Muscle layer of duodenum (tissue), 2 donors: Measurements from ENCODE around the gene ZNF565.

ENCODE experiments used
- H3K27ac ChIP-seq: one replicate; pipeline ENCODE4 v1.7.0; 2013; ENCODE audit warnings: mild to moderate bottlenecking, low read length
- H3K27me3 ChIP-seq: one replicate; pipeline ENCODE4 v1.7.0; 2013; ENCODE audit warnings: low read depth, mild to moderate bottlenecking, control low read depth, low read length
- H3K36me3 ChIP-seq, 2 donors: one replicate each; pipeline ENCODE4 v1.7.0; 2013; ENCODE audit warnings: low read length in 2 of 2, control low read depth in 1 of 2, mild to moderate bottlenecking in 1 of 2; ENCODE audit not compliant: insufficient read depth in 2 of 2, control insufficient read depth in 1 of 2
- H3K4me1 ChIP-seq, 2 donors: one replicate each; pipeline ENCODE4 v1.7.0; 2013; ENCODE audit warnings: low read length in 2 of 2, mild to moderate bottlenecking in 2 of 2, control low read depth in 1 of 2, moderate library complexity in 1 of 2; ENCODE audit not compliant: insufficient read depth in 2 of 2, control insufficient read depth in 1 of 2
- H3K4me3 ChIP-seq, 2 donors: one replicate each; pipeline ENCODE4 v1.7.0; 2013; ENCODE audit warnings: low read length in 2 of 2, low read depth in 1 of 2, mild to moderate bottlenecking in 1 of 2
- H3K9me3 ChIP-seq, 2 donors: one replicate each; pipeline ENCODE4 v1.7.0; 2013; ENCODE audit warnings: low read length in 2 of 2, control low read depth in 1 of 2, mild to moderate bottlenecking in 1 of 2; ENCODE audit not compliant: control insufficient read depth in 1 of 2
- donor health status: healthy.

Gene ZNF565

GRCh38 chr19:36214386-36215275 is at the start of gene ZNF565, which contains the start of gene ZNF146:
ZNF565 (minus strand) TSS chr19:36214665; CDS start chr19:36201985, 12,680 bp downstream.
ZNF146 (plus strand) TSS chr19:36215106; CDS start chr19:36236441, 21,335 bp downstream.
- Histone ChIP-seq H3K4me3 (peak within 1 kb of the TSS; percentile 77 to 99), H3K4me1 (peaks cover 0 to 16% of the 10 kb centered on the region in 2 donors), H3K27me3 (no peaks in the 10 kb centered on the region), H3K27ac (peak within 1 kb of the TSS; percentile 98), H3K9me3 (no peaks in the 10 kb centered on the region), H3K36me3 (peaks cover 0 to 4% of the 10 kb centered on the region in 2 donors)

DNA sequence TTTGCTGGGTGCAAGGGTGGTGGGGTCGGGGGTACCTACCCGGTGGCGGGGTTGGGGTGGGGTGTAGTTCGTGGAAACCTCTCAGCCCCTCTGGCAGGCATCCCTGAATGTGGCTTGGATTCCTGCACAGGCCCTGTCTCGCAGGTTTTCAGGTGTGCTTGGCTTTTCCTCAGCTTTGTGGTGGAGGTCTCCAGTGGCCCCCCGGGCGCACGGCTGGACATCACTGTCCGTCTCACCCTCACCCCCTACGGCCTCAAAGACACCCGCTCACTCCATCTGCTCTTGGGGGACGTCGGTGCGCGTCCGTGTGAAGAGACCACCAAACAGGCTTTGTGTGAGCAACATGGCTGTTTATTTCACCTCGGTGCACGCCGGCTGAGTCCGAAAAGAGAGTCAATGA is 44.7 kb upstream of the ZNF565 start:
- Histone ChIP-seq H3K9me3 (peaks cover 0 to 7% of the 10 kb centered on the region in 2 donors), H3K4me1 (no peaks in the 10 kb centered on the region), H3K36me3 (no peaks in the 10 kb centered on the region), H3K27me3 (no peaks in the 10 kb centered on the region), H3K27ac (no peak overlapping the region), H3K4me3 (no peak overlapping the region)

DNA sequence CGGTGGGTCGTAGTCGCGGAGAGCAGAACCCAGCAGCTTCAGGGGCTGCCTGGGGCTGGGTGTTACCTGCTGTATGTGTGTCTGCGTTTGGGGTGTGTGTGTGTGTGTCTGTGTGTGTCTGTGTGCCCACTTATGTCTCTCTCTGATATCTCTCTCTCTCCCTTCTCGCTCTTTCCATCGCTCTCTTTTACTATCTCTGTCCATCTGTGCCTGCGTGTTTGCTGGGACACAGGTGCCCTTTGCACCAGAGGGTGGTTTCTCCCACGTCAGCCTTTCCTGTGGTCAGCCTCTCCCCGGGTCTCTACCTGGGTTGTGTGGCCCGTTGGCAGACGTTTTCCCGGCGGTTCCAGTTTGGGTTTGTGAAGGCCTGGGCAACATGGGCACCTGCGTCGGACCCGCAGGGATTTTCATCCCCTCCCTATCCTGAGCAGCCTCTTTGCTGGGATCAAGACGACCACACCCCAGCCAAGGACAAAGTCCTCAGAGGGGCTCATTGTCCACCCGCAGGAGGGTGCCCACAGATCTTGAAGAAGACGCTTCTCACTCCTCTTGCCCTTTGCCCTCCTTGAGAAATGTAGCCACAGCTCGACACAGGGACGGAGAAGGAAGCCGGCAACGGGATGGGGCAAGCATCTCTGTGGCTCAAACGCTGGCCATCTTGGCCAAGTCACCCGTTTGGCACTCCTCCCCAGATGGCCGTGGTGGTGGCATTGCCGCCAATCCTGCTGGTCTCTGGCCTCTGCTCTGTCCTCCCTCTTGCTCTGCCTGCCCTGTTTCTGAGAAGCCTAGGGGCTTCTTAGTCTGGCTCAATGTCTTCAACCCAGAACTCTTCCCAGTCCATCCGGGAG is 43.8 kb upstream of the ZNF565 start:
- no peaks in the 10 kb centered on the region for H3K36me3 ChIP-seq
- H3K27me3 ChIP-seq, result no peaks in the 10 kb centered on the region
- peak overlapping the region in 1 of 2 donors; percentile 70 for H3K4me3 ChIP-seq
- no peak overlapping the region for H3K27ac ChIP-seq
- no peaks in the 10 kb centered on the region for H3K4me1 ChIP-seq
- H3K9me3 ChIP-seq, result peaks cover 0 to 5% of the 10 kb centered on the region in 2 donors

DNA sequence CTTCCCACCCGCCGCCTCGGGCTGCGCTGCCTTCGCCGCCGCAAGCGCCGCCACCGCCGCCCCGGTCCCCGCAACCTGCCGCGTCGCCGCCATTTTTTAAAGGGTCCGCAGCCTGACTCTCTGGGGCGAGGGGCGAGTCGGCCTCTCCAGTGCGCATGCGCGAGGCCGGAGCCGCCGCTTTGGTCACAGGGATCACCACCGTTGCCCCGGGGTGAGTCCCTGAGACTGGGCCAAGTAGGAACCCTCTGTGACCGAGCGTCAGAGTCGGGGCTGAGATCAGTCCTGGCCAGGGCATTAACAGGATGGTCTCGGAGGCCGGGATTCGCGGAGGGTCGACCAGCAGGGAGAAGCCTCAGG is 43.0 kb upstream of the ZNF565 start:
- Histone ChIP-seq H3K9me3 (peaks cover 0 to 3% of the 10 kb centered on the region in 2 donors), H3K27me3 (no peaks in the 10 kb centered on the region)

DNA sequence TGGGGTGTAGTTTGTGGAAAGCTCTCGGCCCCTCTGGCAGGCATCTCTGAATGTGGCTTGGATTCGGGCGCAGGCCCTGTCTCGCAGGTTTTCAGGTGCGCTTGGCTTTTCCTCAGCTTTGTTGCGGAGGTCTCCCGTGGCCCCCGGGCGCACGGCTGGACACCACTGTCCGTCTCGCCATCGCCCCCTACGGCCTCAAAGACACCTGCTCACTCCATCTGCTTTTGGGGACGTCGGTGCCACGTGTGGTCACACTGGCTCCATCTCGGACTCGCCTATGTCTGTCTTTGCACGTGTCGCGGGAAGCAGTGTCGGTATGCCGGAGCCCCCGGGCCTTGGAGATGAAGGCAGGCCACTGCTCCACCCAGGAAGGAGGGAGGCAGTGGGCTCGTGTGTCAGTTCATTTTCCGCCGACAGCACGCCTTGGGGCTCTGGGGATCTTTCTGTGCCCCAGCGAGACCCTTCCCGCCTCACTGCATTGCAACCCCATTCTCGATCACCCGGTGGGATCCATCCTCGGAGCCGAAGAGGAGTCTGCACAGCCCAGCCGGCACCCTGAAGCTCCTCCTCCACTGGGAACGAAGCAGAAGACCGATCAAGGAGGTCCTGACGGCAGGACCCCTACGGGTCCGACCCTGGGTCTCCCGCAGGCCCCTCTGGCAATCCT is 42.5 kb upstream of the ZNF565 start:
- Histone ChIP-seq H3K4me1 (no peaks in the 10 kb centered on the region), H3K4me3 (peak overlapping the region in 1 of 2 donors; percentile 70), H3K36me3 (no peaks in the 10 kb centered on the region), H3K9me3 (peaks cover 0 to 3% of the 10 kb centered on the region in 2 donors), H3K27me3 (no peaks in the 10 kb centered on the region), H3K27ac (no peak overlapping the region)

More for the DNA sequence above, 43.0 kb upstream of the ZNF565 start:
- Histone ChIP-seq H3K4me1 (no peaks in the 10 kb centered on the region), H3K27ac (no peak overlapping the region), H3K4me3 (peak overlapping the region in 1 of 2 donors; percentile 70), H3K36me3 (no peaks in the 10 kb centered on the region)

DNA sequence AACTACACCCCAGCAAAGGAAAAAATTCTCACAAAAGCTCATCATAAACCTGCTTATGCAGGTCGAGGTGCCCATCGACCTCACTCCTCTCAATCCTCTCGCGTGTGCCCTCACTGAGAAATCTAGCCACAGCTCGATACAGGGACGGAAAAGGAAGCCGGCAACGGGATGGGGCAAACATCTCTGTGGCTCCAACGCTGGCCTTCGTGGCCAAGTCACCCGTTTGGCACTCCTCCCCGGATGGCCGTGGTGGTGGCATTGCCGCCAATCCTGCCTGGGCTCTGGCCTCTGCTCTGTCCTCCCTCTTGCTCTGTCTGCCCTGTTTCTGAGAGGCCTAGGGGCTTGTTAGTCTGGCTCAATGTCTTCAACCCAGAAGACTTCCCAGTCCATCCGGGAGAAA is 41.6 kb upstream of the ZNF565 start:
- Histone ChIP-seq H3K27ac (no peak overlapping the region), H3K4me1 (no peaks in the 10 kb centered on the region), H3K36me3 (no peaks in the 10 kb centered on the region), H3K27me3 (no peaks in the 10 kb centered on the region), H3K9me3 (peaks cover 0 to 3% of the 10 kb centered on the region in 2 donors), H3K4me3 (no peak overlapping the region)

GRCh38 chr19:36255316-36255715 is 40.9 kb upstream of the ZNF565 start:
- no peaks in the 10 kb centered on the region for H3K36me3 ChIP-seq
- H3K4me1 ChIP-seq, result no peaks in the 10 kb centered on the region
- peaks cover 0 to 3% of the 10 kb centered on the region in 2 donors for H3K9me3 ChIP-seq
- H3K4me3 ChIP-seq, result no peak overlapping the region
- H3K27ac ChIP-seq, result no peak overlapping the region
- no peaks in the 10 kb centered on the region for H3K27me3 ChIP-seq

GRCh38 chr19:36254848-36255247 is 40.4 kb upstream of the ZNF565 start:
- no peaks in the 10 kb centered on the region for H3K27me3 ChIP-seq
- no peak overlapping the region for H3K27ac ChIP-seq
- no peaks in the 10 kb centered on the region for H3K4me1 ChIP-seq
- peaks cover 0 to 3% of the 10 kb centered on the region in 2 donors for H3K9me3 ChIP-seq
- H3K36me3 ChIP-seq, result no peaks in the 10 kb centered on the region
- H3K4me3 ChIP-seq, result no peak overlapping the region

- peaks cover 0 to 3% of the 10 kb centered on the region in 2 donors for H3K9me3 ChIP-seq
- no peaks in the 10 kb centered on the region for H3K4me1 ChIP-seq
- H3K36me3 ChIP-seq, result no peaks in the 10 kb centered on the region
- H3K4me3 ChIP-seq, result no peak overlapping the region
- H3K27me3 ChIP-seq, result no peaks in the 10 kb centered on the region
- no peak overlapping the region for H3K27ac ChIP-seq
Observed at GRCh38 chr19:36252047-36252446, 37.6 kb upstream of the ZNF565 start.

- Histone ChIP-seq H3K4me1 (peaks cover 0 to 13% of the 10 kb centered on the region in 2 donors), H3K4me3 (peak overlapping the region; percentile 5 to 72), H3K9me3 (no peaks in the 10 kb centered on the region), H3K27ac (no peak overlapping the region), H3K27me3 (no peaks in the 10 kb centered on the region), H3K36me3 (no peaks in the 10 kb centered on the region)
Observed at GRCh38 chr19:36246006-36246481, 31.6 kb upstream of the ZNF565 start.
